ENCODE results near the gene INPP5A. TPM values are rescaled to one million over a fixed set of nuclear protein-coding genes. Genes with fewer than 3 reads are reported as not detected.

Gene INPP5A
- total RNA-seq, 1 experiment from 2014 or later, result 12.3 TPM

GRCh38 chr10:132687181-132687892 lies 149.8 kb downstream of the INPP5A start:
- no peaks in the 10 kb centered on the region for H3K9me3 ChIP-seq (ENCODE audit: control insufficient read depth in 1 of 2, insufficient read depth in 1 of 2, low read depth in 1 of 2, low read length in 2 of 2)
- intact Hi-C loops (cut with micrococcal nuclease), result no loop called here
- no TSS peak for BruUV-seq (replicated peaks)
- no peaks in the 10 kb centered on the region for H3K36me3 ChIP-seq (ENCODE audit: control insufficient read depth in 1 of 2, insufficient read depth in 2 of 2, low read length in 2 of 2)
- CTCF ChIA-PET, result no interaction called here
- no peak overlapping the region for H2AFZ ChIP-seq (ENCODE audit: low read depth, low read length, poor library complexity, severe bottlenecking)
- no peaks in the 10 kb centered on the region for H3K27me3 ChIP-seq (ENCODE audit: insufficient read depth, low read length)
- H4K20me1 ChIP-seq (ENCODE audit: insufficient read depth), result no peaks in the 10 kb centered on the region
- RAD21 ChIA-PET (ENCODE audit: low non-redundant PET in 1 of 2, low total read pairs in 2 of 2, uncharacterized antibody in 2 of 2, unreplicated experiment in 2 of 2), result no interaction called here
- H3K27ac ChIP-seq (ENCODE audit: low read depth, low read length), result no peak overlapping the region
- H3K4me3 ChIP-seq (replicated peaks in 1 of 2; ENCODE audit: low read depth in 1 of 2, low read length in 2 of 2), result no peak overlapping the region
- H3K4me1 ChIP-seq (ENCODE audit: control insufficient read depth in 1 of 2, insufficient read depth in 2 of 2, low read length in 2 of 2), result peaks cover 0 to 4% of the 10 kb centered on the region in 2 experiments; a peak in 1 of 4 replicates
- DNase-seq (ENCODE audit: low read depth, low spot score) (no peak), ATAC-seq (no peak)
- H3K9ac ChIP-seq (ENCODE audit: low read length), result no peak overlapping the region
- no peak overlapping the region for H3K4me2 ChIP-seq (ENCODE audit: low read length)
- H3K9me2 ChIP-seq (ENCODE audit: insufficient read depth), result no peaks in the 10 kb centered on the region
- no peak for TF ChIP-seq CEBPB (IDR thresholded peaks at IDR 0.05; ENCODE audit: low read depth)
- no peaks in the 10 kb centered on the region for H3K79me2 ChIP-seq (ENCODE audit: insufficient read depth, low read length)
- POLR2A ChIA-PET, result no interaction called here

- no peaks in the 10 kb centered on the region for H3K79me2 ChIP-seq (ENCODE audit: insufficient read depth, low read length)
- BruUV-seq (replicated peaks), result no TSS peak
- no peak for DNase-seq (ENCODE audit: low read depth, low spot score)
Observed at GRCh38 chr10:132687893-132688579, 150.4 kb downstream of the INPP5A start.

More at GRCh38 chr10:132687893-132688579, 150.4 kb downstream of the INPP5A start:
- Histone ChIP-seq H3K9ac (ENCODE audit: low read length) (no peak overlapping the region), H4K20me1 (ENCODE audit: insufficient read depth) (no peaks in the 10 kb centered on the region), H3K27me3 (ENCODE audit: insufficient read depth, low read length) (no peaks in the 10 kb centered on the region), H3K4me1 (ENCODE audit: control insufficient read depth in 1 of 2, insufficient read depth in 2 of 2, low read length in 2 of 2) (peaks cover 0 to 4% of the 10 kb centered on the region in 2 experiments; a peak in 1 of 4 replicates), H3K4me3 (replicated peaks in 1 of 2; ENCODE audit: low read depth in 1 of 2, low read length in 2 of 2) (no peak overlapping the region), H3K27ac (ENCODE audit: low read depth, low read length) (no peak overlapping the region), H3K4me2 (ENCODE audit: low read length) (no peak overlapping the region), H3K9me3 (ENCODE audit: control insufficient read depth in 1 of 2, insufficient read depth in 1 of 2, low read depth in 1 of 2, low read length in 2 of 2) (no peaks in the 10 kb centered on the region), H3K9me2 (ENCODE audit: insufficient read depth) (no peaks in the 10 kb centered on the region), H3K36me3 (ENCODE audit: control insufficient read depth in 1 of 2, insufficient read depth in 2 of 2, low read length in 2 of 2) (no peaks in the 10 kb centered on the region), H2AFZ (ENCODE audit: low read depth, low read length, poor library complexity, severe bottlenecking) (no peak overlapping the region)
- TF ChIP-seq ATF3 (IDR thresholded peaks at IDR 0.05), result no peak
- no peak for TF ChIP-seq EGR1 (IDR thresholded peaks at IDR 0.05; ENCODE audit: low read depth)
- TF ChIP-seq CTCF (IDR thresholded peaks at IDR 0.05 in 2 of 3, conservative IDR thresholded peaks at IDR 0.05 in 1 of 3; ENCODE audit: borderline replicate concordance in 1 of 3, insufficient read depth in 1 of 3, low read depth in 2 of 3, low read length in 2 of 3), result no peak
- TF ChIP-seq POLR2A (IDR thresholded peaks at IDR 0.05; ENCODE audit: borderline replicate concordance, extremely low read depth, insufficient read depth, insufficient read length), result no peak
- TF ChIP-seq RAD21 (IDR thresholded peaks at IDR 0.05; ENCODE audit: low read depth), result no peak
- no peak for TF ChIP-seq POLR2AphosphoS5 (IDR thresholded peaks at IDR 0.05; ENCODE audit: low read depth, low read length)
- no peak for TF ChIP-seq FOSL1 (IDR thresholded peaks at IDR 0.05; ENCODE audit: low read depth)
- no peak for TF ChIP-seq ZBTB33 (IDR thresholded peaks at IDR 0.05; ENCODE audit: extremely low read depth, insufficient replicate concordance, low read length)
- no peak for TF ChIP-seq EZH2 (IDR thresholded peaks at IDR 0.05)
- RAD21 ChIA-PET (ENCODE audit: low non-redundant PET in 1 of 2, low total read pairs in 2 of 2, uncharacterized antibody in 2 of 2, unreplicated experiment in 2 of 2), result no interaction called here
- intact Hi-C loops (cut with micrococcal nuclease), result no loop called here
- CTCF ChIA-PET, result no interaction called here
- ATAC-seq, result no peak
- POLR2A ChIA-PET, result no interaction called here
